H1 (cell line): ENCODE results near the gene TLK1. TPM values are rescaled to one million over a fixed set of nuclear protein-coding genes. Genes with fewer than 3 reads are reported as not detected.

Source experiments
- CTCF ChIA-PET: fragments of 300-600 bp; sonication (Branson Sonifier 250); formaldehyde crosslinking; loops from one replicate; lab custom pipeline; 2021; ENCODE audit not compliant: partially characterized antibody; lab: Charles Lee
- POLR2A ChIA-PET: fragments of 300-600 bp; sonication (Branson Sonifier 250); formaldehyde crosslinking; loops from one replicate; lab custom pipeline; 2021; ENCODE audit warnings: inconsistent platforms; ENCODE audit not compliant: partially characterized antibody; lab: Charles Lee
- DNase-seq, 2 experiments: peaks; one replicate each; pipeline versions ENCODE4 v3.0.0 to v3.0.0-alpha.2; 2010 to 2022; ENCODE audit warnings: low spot score in 2 of 2, low read depth in 1 of 2, mixed read lengths in 1 of 2
- FAIRE-seq: peaks from 2 replicates; lab custom pipeline; 2011; peaks lifted over from hg19 to GRCh38; lab: Jason Lieb, UNC
- H2AFZ ChIP-seq: 2 replicates; pipeline ENCODE4 v1.8.1; 2012; ENCODE audit warnings: low read length, inconsistent platforms
- H2AK5ac ChIP-seq: 2 replicates; pipeline ENCODE4 v1.6.1; 2013; ENCODE audit warnings: low read depth, low read length
- H2BK120ac ChIP-seq: replicated peaks from 2 replicates; pipeline ENCODE3; 2013; ENCODE audit warnings: low read depth, low read length, inconsistent platforms
- H2BK12ac ChIP-seq: 2 replicates; pipeline ENCODE4 v1.6.1; 2013; ENCODE audit warnings: low read depth, low read length
- H2BK15ac ChIP-seq: 2 replicates; pipeline ENCODE4 v1.6.1; 2013; ENCODE audit warnings: low read length
- H2BK20ac ChIP-seq: 2 replicates; pipeline ENCODE4 v1.6.1; 2013; ENCODE audit warnings: low read length
- H2BK5ac ChIP-seq: 2 replicates; pipeline ENCODE4 v1.6.1; 2013; ENCODE audit warnings: low read depth, low read length
- H3K14ac ChIP-seq: 2 replicates; pipeline ENCODE4 v1.6.1; 2013; ENCODE audit warnings: inconsistent platforms; ENCODE audit not compliant: insufficient read length
- H3K18ac ChIP-seq: 2 replicates; pipeline ENCODE4 v1.6.1; 2013; ENCODE audit warnings: low read length; ENCODE audit errors: extremely low read depth
- H3K23ac ChIP-seq: 2 replicates; pipeline ENCODE4 v1.6.1; 2013; ENCODE audit warnings: inconsistent platforms; ENCODE audit not compliant: insufficient read length
- H3K23me2 ChIP-seq: 2 replicates; pipeline ENCODE4 v1.6.1; 2013; ENCODE audit warnings: low read depth, low read length
- H3K27ac ChIP-seq: 2 replicates; pipeline ENCODE4 v1.6.1; 2011; ENCODE audit warnings: low read depth, low read length, inconsistent platforms
- H3K27me3 ChIP-seq, 4 experiments: replicated peaks in 1 of 4; 1 replicate in 1 of 4; 2 replicates in 3 of 4; pipeline versions ENCODE4 v1.6.1 to v1.8.1; 2011 to 2013; ENCODE audit warnings: low read length in 3 of 4, mild to moderate bottlenecking in 3 of 4, inconsistent platforms in 2 of 4, mixed read lengths in 2 of 4, moderate library complexity in 1 of 4; ENCODE audit not compliant: control insufficient read depth in 3 of 4, insufficient read depth in 3 of 4; ENCODE audit errors: extremely low read depth in 1 of 4
- H3K36me3 ChIP-seq, 4 experiments: 2 replicates each; pipeline versions ENCODE4 v1.6.1 to v1.8.1; 2011 to 2013; ENCODE audit warnings: mild to moderate bottlenecking in 4 of 4, low read length in 3 of 4, moderate library complexity in 2 of 4, control low read depth in 1 of 4, inconsistent platforms in 1 of 4; ENCODE audit not compliant: insufficient read depth in 4 of 4, control insufficient read depth in 2 of 4
- H3K4ac ChIP-seq: replicated peaks from 2 replicates; pipeline ENCODE3; 2013; ENCODE audit warnings: low read length, low read depth, mixed read lengths, inconsistent platforms; ENCODE audit not compliant: insufficient read length
- H3K4me1 ChIP-seq, 4 experiments: replicated peaks in 1 of 4; 1 replicate in 1 of 4; 2 replicates in 3 of 4; pipeline versions ENCODE4 v1.6.1 to v1.8.1; 2011 to 2013; ENCODE audit warnings: low read length in 3 of 4, inconsistent platforms in 2 of 4, mixed read lengths in 1 of 4; ENCODE audit not compliant: insufficient read depth in 4 of 4, control insufficient read depth in 3 of 4
- H3K4me2 ChIP-seq, 2 experiments: 2 replicates each; pipeline versions ENCODE4 v1.6.1 to v1.8.1; 2011 to 2013; ENCODE audit warnings: low read depth in 2 of 2, low read length in 2 of 2, control low read depth in 1 of 2, inconsistent platforms in 1 of 2, mild to moderate bottlenecking in 1 of 2; ENCODE audit not compliant: insufficient read depth in 1 of 2
- H3K4me3 ChIP-seq, 4 experiments: fragments of 200-600, 300-600 bp in 1 of 4; sonication (generic), shearing (Covaris generic), sonication (Bioruptor Twin) in 1 of 4; 2 replicates each; pipeline versions ENCODE4 v1.5.1 to v1.8.1; 2011 to 2016; ENCODE audit warnings: low read length in 4 of 4, low read depth in 3 of 4, control low read depth in 2 of 4, inconsistent platforms in 2 of 4, mild to moderate bottlenecking in 2 of 4, mixed read lengths in 1 of 4, moderate library complexity in 1 of 4; ENCODE audit not compliant: insufficient read depth in 2 of 4; ENCODE audit errors: extremely low read depth in 1 of 4
- H3K56ac ChIP-seq: replicated peaks from 2 replicates; pipeline ENCODE3; 2013; ENCODE audit warnings: low read depth, mild to moderate bottlenecking, mixed read lengths, low read length, inconsistent platforms; ENCODE audit not compliant: insufficient read length
- H3K79me1 ChIP-seq: 2 replicates; pipeline ENCODE4 v1.6.1; 2013; ENCODE audit warnings: low read depth, low read length, control low read depth
- H3K79me2 ChIP-seq, 2 experiments: 2 replicates each; pipeline versions ENCODE4 v1.6.1 to v1.8.1; 2012 to 2013; ENCODE audit warnings: low read length in 2 of 2, mild to moderate bottlenecking in 2 of 2, inconsistent platforms in 1 of 2; ENCODE audit not compliant: insufficient read depth in 2 of 2, control insufficient read depth in 1 of 2
- H3K9ac ChIP-seq, 4 experiments: replicated peaks in 1 of 4; 1 replicate in 1 of 4; 2 replicates in 3 of 4; pipeline versions ENCODE4 v1.6.1 to v1.8.1; 2011 to 2013; ENCODE audit warnings: low read depth in 3 of 4, low read length in 3 of 4, control low read depth in 2 of 4, mild to moderate bottlenecking in 2 of 4, moderate library complexity in 2 of 4, inconsistent platforms in 1 of 4; ENCODE audit errors: extremely low read depth in 1 of 4
- H3K9me3 ChIP-seq, 2 experiments: 2 replicates each; pipeline versions ENCODE4 v1.6.1 to v1.8.1; 2012 to 2013; ENCODE audit warnings: mild to moderate bottlenecking in 2 of 2, moderate library complexity in 2 of 2, control low read depth in 1 of 2, inconsistent platforms in 1 of 2, low read depth in 1 of 2, low read length in 1 of 2, mixed read lengths in 1 of 2; ENCODE audit not compliant: insufficient read depth in 2 of 2
- H4K20me1 ChIP-seq, 2 experiments: replicated peaks in 1 of 2; 2 replicates each; pipeline versions ENCODE3 to v1.8.1; 2011 to 2013; ENCODE audit warnings: inconsistent platforms in 2 of 2, low read length in 2 of 2, mild to moderate bottlenecking in 1 of 2; ENCODE audit not compliant: insufficient read depth in 2 of 2, control insufficient read depth in 1 of 2
- H4K5ac ChIP-seq: 2 replicates; pipeline ENCODE4 v1.6.1; 2013; ENCODE audit warnings: low read length, low read depth, mixed read lengths, inconsistent platforms; ENCODE audit not compliant: insufficient read length
- H4K8ac ChIP-seq: 2 replicates; pipeline ENCODE4 v1.8.0; 2013; ENCODE audit warnings: mild to moderate bottlenecking, moderate library complexity, low read length, inconsistent platforms; ENCODE audit not compliant: insufficient read depth; ENCODE audit errors: extremely low read depth
- H4K91ac ChIP-seq: replicated peaks from 2 replicates; pipeline ENCODE3; 2013; ENCODE audit warnings: low read length, mixed read lengths, inconsistent platforms; ENCODE audit not compliant: insufficient read length
- KDM1A ChIP-seq: fragments of 200-600, 300-600 bp; sonication (generic); IDR thresholded peaks from 2 replicates; pipeline ENCODE4 v1.7.1; 2016; ENCODE audit warnings: mild to moderate bottlenecking, low read length, borderline replicate concordance
- POLR2A ChIP-seq, 2 experiments: IDR thresholded peaks; 1 replicate in 1 of 2; 2 replicates in 1 of 2; pipeline ENCODE4 v1.6.1; 2011; ENCODE audit warnings: low read depth in 2 of 2, low read length in 2 of 2, mild to moderate bottlenecking in 2 of 2; ENCODE audit errors: control extremely low read depth in 1 of 2
- RBBP5 ChIP-seq: IDR thresholded peaks from 2 replicates; pipeline ENCODE4 v1.7.1; 2012; ENCODE audit warnings: low read depth, mild to moderate bottlenecking, inconsistent platforms, low read length, moderate library complexity, borderline replicate concordance
- TCF12 ChIP-seq: IDR thresholded peaks from 2 replicates; pipeline ENCODE4 v1.6.1; 2011; ENCODE audit warnings: low read depth, mild to moderate bottlenecking, low read length
- WGBS, 2 experiments: shearing (Covaris generic) in 1 of 2; methylation state at CpG; one replicate each; pipeline versions ENCODE4 v1.1.6 to v1.1.7; 2013 to 2015; ENCODE audit warnings: low lambda C conversion rate in 2 of 2, mixed read lengths in 2 of 2, inconsistent platforms in 1 of 2, low coverage in 1 of 2, missing lambda C conversion rate in 1 of 2; ENCODE audit not compliant: insufficient replicate concordance in 2 of 2, insufficient coverage in 1 of 2, insufficient read length in 1 of 2; ENCODE audit errors: extremely low coverage in 1 of 2, missing lambda C conversion rate in 1 of 2; 5-methylcytosine and 5-hydroxymethylcytosine counted together
- polyA plus RNA-seq, 7 experiments: library from polyadenylated mRNA; depleted of rRNA in 3 of 7; stranded (reverse) in 5 of 7; unstranded in 2 of 7; fragments of >200 nt in 5 of 7; fragments of 200-250 nt in 2 of 7; gene quantifications; 1 replicate in 5 of 7; 2 replicates in 1 of 7; 4 replicates in 1 of 7; pipeline versions ENCODE4 v1.2.1 to v1.2.3, GENCODE V29; 2011 to 2013; ENCODE audit warnings: missing spikeins in 2 of 7, mixed read lengths in 2 of 7
- total RNA-seq: library from RNA; stranded (reverse); fragmentation: NEBNext Ultra II Directional; extraction: Animal tissue kit (Norgen Biotek cat#: 25700); gene quantifications from 2 replicates; pipeline ENCODE4 v1.2.1, GENCODE V29; 2021

The TLK1 gene
- total and polyA plus RNA-seq, 2 of the 8 experiments (the other 6 are each of a cell fraction or from before 2014, with no cell fraction given) = 11.2 to 102 TPM

DNA sequence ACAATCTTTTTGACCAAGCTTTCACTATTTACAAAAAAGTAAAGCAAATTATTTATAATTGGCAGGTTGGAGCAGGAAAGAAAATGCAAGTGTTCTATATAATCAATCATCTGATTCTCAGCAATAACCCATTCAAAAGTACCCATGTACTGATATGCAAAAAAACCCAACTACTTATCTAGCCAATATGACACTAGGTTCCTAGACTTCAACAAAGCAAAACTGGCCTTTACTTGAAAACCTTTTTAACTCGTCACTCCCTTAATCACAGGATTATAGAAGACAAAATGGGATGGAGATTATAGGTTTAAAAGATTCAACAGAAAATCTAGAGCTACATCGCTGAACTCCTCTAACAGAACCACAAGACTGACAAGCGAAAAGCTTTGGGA, 3.6 kb downstream of the TLK1 start:
- ChIA-PET CTCF (interaction anchor here (1.2 to 3.0 kb wide), 3 partner anchors 10 to 259 kb away, joined by 4 to 8 read pairs (median 7); no protein-coding TSS in a partner anchor), POLR2A (interaction anchor here (1.1 to 3.9 kb wide), 3 partner anchors 10 to 277 kb away, joined by 3 to 14 read pairs (median 5); partner anchors contain the start of genes DCAF17 and METTL8)
- Histone ChIP-seq H2BK20ac (no peak overlapping the region), H2AFZ (no peak overlapping the region), H3K36me3 (no peaks in the 10 kb centered on the region), H4K5ac (no peak overlapping the region), H3K23ac (no peak overlapping the region), H4K20me1 (peaks cover 0 to 7% of the 10 kb centered on the region in 2 experiments), H4K91ac (no peak overlapping the region), H2AK5ac (no peak overlapping the region), H3K4me3 (peak overlapping the region in 1 of 4 experiments; percentile 87; a peak in 1 of 8 replicates), H2BK5ac (no peak overlapping the region), H2BK15ac (no peak overlapping the region), H3K27me3 (no peaks in the 10 kb centered on the region), H3K9me3 (no peaks in the 10 kb centered on the region), H3K4me1 (peaks cover 0 to 3% (median 0%) of the 10 kb centered on the region in 4 experiments; a peak in 2 of 7 replicates), H2BK120ac (no peak overlapping the region), H3K23me2 (peaks cover 3% of the 10 kb centered on the region), H4K8ac (no peak overlapping the region), H2BK12ac (no peak overlapping the region), H3K79me1 (no peaks in the 10 kb centered on the region), H3K18ac (no peak overlapping the region), H3K27ac (no peak overlapping the region), H3K4ac (no peak overlapping the region), H3K14ac (no peak overlapping the region), H3K79me2 (peaks cover 32 to 86% of the 10 kb centered on the region in 2 experiments), H3K4me2 (no peak overlapping the region; a peak in 1 of 4 replicates), H3K56ac (no peak overlapping the region)
- DNase-seq = no peak
- WGBS, 2 experiments = 94% methylated on average over 3 of the region's 3 CpGs; no CpG with 5 or more reads in 1 of the 2 experiments
- no peak for FAIRE-seq
- TF ChIP-seq POLR2A (IDR thresholded peaks at IDR 0.05; ENCODE audit: control extremely low read depth in 1 of 2, low read depth in 2 of 2, low read length in 2 of 2) (no peak), KDM1A (no peak), TCF12 (no peak), RBBP5 (no peak)
- TF ChIP-seq, all 59 proteins: peak for 0
- no peak overlapping the region for H3K9ac ChIP-seq
